Measurements from ENCODE around the gene MDN1.
"Not testable (repeated sequence)": the region's sequence is repeated elsewhere in the genome, so short reads cannot be mapped to it uniquely, and the experiment has no call there.

MDN1 gene

GRCh38 chr6:89685311-89685710 lies 134.3 kb downstream of the MDN1 start:
- DNase-seq, result no peak

- DNase-seq, result no peak
Measured at GRCh38 chr6:89682991-89683390, 136.6 kb downstream of the MDN1 start.

- DNase-seq, result no peak
Measured at GRCh38 chr6:89681983-89682564, 137.5 kb downstream of the MDN1 start.

- DNase-seq, result no peak
Measured at GRCh38 chr6:89680551-89680950, 139.0 kb downstream of the MDN1 start.

DNA sequence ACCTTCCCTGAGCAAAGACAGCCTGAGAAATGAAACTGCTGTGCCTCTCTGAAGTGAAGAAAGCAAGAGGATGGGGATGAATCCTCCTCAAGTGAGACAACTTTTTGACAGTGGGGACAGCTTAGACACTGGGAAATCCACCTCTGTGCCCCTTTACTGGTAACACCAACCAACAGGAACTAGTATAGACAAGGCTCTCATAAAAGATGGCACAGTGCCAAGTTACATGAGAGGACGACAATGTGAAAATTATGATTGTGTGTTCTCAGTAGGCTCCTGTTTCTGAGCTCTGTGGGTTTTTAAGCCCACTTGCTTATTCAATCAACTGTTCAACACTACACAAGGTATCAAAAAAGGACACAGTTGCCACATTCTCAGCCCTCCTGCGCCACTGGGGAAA lies 139.4 kb downstream of the MDN1 start:
- DNase-seq, result no peak

- no peak for DNase-seq
Measured at GRCh38 chr6:89679215-89680120, 140.1 kb downstream of the MDN1 start.

- no peak for DNase-seq
Measured at GRCh38 chr6:89678531-89678930, 141.1 kb downstream of the MDN1 start.

- DNase-seq, result no peak
Measured at GRCh38 chr6:89675949-89676748, 143.4 kb downstream of the MDN1 start.

DNA sequence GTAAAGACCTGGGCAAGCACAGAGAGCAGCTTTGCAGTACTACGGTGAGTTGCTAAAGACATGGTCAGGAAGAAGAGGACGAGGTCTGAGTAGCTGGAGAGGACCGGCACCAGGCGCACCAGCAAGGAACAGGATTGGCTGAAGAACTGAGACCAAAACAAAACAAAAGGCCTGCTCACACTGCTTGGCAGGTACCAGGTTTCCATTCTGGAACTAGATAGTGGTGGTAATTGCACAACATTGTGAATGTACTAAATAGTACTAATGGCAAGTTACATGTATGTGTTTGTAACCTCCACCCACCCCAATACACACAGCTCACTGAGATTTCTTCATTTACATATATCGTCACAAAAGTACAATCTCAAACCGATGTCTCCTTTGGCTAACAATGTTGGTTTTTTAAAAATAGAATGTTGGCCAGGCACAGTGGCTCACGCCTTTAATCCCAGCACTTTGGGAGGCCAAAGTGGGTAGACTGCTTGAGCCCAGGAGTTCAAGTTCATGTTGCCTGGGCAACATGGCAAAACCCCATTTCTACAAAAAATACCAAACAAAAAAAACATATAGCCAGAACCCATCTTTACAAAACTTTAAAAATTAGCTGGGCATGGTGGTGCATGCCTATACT lies 148.5 kb downstream of the MDN1 start:
- no peak for DNase-seq

DNA sequence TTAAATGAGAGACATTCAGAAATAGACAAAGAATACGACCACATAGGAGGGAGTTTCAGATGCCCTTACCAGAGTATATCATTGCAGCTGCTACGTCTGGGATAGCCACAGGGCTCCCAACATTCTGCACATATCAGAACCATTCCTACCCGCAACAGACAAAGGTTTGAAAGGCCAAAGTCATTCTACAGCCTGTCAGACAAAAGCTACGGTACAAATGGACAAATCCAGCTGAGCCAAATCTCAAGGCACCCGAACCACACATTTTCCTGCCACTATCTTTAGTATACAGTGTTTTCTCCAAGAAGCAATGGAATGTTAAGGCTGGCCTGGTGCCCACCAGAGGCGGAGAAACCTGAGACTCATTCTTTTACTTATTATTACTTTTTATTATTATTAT lies 150.6 kb downstream of the MDN1 start:
- DNase-seq, result no peak

DNA sequence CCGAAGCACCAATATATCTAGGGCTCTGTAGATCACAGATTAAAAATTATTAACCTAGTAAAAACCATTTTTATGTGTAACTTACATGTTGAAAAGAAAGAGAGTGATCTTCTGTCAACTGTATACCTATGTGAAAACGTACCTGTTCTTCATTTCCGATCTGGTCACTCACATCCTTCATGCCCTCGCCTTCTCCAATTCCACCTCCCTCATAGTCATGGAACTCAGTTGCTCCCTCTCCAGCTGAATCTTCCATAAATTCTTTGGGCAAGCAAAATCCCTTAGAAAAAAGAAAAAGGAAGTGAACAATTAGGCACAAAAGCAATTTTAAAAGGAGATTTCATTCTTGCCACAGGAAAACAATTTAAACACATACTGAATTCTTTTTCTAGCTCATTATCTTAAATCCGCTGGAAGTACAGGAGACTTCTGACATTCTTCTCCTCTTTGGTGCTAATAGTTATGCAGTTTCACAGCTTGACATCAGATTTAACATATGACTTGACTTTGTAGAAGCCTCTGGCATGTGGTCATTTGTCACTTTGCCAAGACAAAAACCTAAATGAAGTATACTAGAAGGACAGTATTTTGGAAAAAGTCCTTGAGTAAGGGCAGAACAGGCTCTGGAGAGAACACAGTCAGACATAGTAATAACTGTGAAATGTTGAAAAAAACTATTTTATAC lies 151.6 kb downstream of the MDN1 start:
- no peak for DNase-seq

DNA sequence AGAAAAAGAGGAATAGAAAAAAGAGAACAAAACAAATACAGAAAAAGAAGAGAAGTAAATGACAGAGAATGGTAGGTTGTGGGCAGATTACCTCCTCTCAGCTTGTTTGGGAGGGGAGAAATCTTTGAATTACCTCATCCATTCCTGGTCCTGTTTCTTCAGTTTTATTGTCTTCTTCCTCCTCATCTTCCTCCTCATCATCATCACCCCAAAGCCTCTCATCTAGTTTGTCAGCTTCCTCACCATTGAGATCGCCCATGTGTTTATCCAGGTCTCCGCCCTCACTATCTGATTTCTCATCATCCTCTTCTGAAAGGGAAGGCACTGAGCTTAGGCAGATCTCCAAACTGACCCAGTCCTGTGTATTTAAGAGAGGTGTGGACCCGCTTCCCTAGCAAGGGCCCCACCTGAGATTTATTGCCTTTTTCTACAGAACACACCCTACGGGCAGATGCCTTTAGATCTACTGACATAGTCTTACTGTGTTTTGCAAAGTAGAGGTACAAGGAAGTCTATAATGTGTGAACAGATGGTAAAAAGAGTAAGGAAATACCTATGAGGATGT lies 156.9 kb downstream of the MDN1 start:
- no peak for DNase-seq

DNA sequence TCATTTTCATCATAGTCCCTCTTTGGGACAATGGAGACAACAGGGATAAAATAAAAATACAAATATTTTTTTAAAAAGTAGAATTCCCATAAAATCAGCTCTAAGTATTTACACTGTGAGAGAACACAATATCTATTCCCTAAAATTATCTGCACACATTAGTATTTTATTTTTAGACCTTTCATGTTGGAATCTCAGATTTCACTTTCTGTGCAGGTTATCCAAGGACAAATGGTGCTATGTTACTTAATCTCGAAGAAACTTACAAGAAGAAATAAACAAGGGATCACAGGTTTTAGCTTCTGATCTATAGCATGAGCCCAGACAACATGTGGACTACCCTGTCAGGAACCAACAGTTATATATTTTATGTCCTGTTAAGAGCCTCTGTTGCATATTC lies 158.0 kb downstream of the MDN1 start:
- DNase-seq, result no peak

DNA sequence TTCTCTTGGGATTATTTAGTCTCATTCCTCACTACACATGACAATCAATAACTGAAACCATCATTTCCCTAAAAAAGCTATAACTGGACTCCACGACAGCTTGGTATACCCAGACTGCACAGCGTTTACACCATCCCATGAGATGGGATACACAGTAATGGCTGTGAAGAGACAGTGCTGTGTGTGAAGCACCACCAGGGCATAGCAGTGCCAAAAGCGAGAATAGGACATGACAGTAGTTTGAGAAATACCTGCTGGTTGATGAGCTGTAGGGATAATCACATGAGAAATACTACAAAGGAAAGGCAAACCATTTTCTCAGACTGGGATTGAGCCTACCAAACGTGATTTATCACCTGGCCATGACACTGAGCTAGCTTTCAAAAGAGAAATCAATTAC lies 158.6 kb downstream of the MDN1 start:
- DNase-seq, result no peak

- DNase-seq, result no peak
Measured at GRCh38 chr6:89657445-89658158, 162.0 kb downstream of the MDN1 start.

GRCh38 chr6:89655122-89655521 lies 164.5 kb downstream of the MDN1 start:
- no peak for DNase-seq

GRCh38 chr6:89650579-89650978 lies 169.0 kb downstream of the MDN1 start:
- no peak for DNase-seq

DNA sequence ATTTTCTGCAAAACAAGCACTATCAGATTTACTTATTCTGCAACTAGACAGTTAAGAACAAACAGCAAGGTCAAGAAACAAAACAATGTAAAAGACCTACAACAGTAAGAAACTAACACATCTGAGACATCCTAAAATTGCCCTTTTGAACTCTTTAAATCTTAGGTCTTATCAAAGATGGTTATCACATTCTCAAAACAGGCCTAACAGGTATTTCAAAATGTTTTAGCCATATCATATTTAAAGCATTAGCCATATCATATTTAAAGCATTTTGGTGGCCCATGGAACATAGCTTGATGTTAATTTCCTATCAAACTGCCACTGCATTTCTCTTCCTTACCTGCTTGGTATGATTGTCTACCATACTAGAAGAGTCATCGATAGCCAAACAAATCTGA lies 169.9 kb downstream of the MDN1 start:
- DNase-seq, result no peak

DNA sequence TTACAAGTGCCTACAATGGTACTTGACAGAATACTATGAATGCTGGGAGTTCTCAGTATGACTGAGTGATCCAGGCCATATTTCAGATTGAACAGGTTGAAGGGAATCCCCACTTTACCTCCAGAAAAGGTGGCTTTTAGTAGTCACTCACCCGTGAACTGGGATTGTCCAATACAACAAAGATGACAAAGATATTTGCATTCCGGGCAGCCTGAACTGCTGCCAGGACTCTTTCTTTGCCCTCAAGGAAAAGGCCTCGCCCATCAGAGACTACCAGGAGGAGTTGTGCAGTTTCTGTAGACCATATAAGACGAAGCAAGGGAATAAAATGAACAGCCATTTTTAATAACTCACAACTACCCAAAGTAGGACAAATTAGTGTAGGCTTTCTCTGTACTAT lies 174.7 kb downstream of the MDN1 start:
- no peak for DNase-seq

DNA sequence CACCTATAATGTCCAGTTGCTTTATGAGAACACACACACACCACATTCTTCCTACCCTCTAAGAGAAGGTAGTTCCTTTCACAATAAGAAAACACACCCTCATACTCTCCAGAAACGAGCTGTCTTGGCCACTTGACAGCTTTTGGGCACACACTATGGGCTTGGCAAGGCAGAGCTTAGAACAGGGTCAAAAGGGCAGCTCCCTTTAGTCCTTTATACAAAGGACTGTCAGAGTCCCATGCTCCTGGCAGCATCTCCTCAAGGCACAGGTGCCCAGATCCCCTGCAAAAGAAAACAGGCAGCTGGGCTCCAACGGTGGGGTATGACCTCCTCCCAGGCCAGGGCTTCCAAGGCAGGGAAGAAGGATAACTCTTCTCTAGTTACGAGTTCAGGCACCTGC lies 176.2 kb downstream of the MDN1 start:
- DNase-seq, result no peak

DNA sequence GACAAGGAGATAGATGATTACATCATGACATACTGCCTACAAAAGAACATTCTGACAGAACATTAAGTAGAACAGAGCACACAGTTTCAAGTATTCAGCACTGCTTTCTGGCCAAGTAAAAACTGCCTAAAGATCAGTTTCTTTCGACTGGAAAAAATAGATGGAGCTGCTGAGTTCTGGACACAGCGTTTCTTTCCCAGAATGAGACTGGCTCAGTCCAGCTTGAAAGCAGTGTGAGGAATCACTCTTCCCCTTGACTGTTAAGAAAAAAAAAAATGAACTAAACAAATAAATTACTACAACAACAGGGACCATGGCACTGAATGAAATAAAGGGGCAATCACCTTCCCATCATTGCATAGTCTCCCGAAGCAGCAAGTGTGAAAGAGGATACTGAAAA lies 176.6 kb downstream of the MDN1 start:
- DNase-seq, result no peak

- DNase-seq, result not testable (repeated sequence)
Measured at GRCh38 chr6:89641581-89641980, 178.0 kb downstream of the MDN1 start.

All from activated CD4-positive, CD25-positive, alpha-beta regulatory T cell (primary cell).